ENCODE results near the gene TUT1.

GRCh38 chr11:62559204-62559603, 32.1 kb downstream of the TUT1 start:
- TF ChIP-seq CTCF (conservative IDR thresholded peaks at IDR 0.05 in 1 of 2, IDR thresholded peaks at IDR 0.05 in 1 of 2; ENCODE audit: extremely low read depth in 1 of 2, insufficient read depth in 1 of 2, low read depth in 1 of 2, low read length in 2 of 2) (no peak), EZH2 (IDR thresholded peaks at IDR 0.05; ENCODE audit: borderline replicate concordance, low read length) (no peak)

All from mammary epithelial cell (primary cell).